GM19463 (cell line): ENCODE data around the gene NDST3.
"Not testable (repeated sequence)": the region's sequence is repeated elsewhere in the genome, so short reads cannot be mapped to it uniquely, and the experiment has no call there.

Source experiments
- ATAC-seq: cut with Tn5 transposase; IDR thresholded peaks from one replicate; pipeline ENCODE4 v1.9.1; 2021; ENCODE audit warnings: mild to moderate bottlenecking, moderate library complexity; ENCODE audit not compliant: unreplicated experiment

The NDST3 gene

GRCh38 chr4:118296729-118297128 lies 262.4 kb downstream of the NDST3 start:
- no peak for ATAC-seq

- not testable (repeated sequence) for ATAC-seq
Measured at GRCh38 chr4:118299619-118300018, 265.3 kb downstream of the NDST3 start.

DNA sequence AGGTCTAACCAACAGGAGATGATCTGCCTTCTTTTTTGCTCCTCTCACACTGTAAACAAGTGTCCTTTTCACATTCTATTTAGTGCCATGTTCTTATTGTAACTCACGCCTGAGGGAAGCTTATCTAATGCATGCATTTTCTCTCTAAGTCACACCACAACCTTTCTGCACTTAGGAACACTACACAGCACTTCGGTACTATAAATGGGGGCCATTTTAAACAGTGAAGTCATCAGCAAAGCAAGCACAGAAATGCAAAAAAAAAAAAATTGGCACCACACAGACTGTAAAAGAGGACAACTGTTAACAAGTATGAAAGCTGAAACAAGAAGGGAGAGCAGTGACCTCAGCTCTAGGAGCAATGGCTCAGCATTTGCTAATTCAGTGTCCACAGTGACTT lies 273.4 kb downstream of the NDST3 start:
- no peak for ATAC-seq
